Spleen (tissue), 11 donors: Measurements from ENCODE around the gene PLAC1. TPM values are rescaled to one million over a fixed set of nuclear protein-coding genes. Genes with fewer than 3 reads are reported as not detected.

Source experiments
- DNase-seq: peaks from one replicate; pipeline ENCODE4 v3.0.0-alpha.2; 2020
- H3K27ac ChIP-seq, 8 donors: fragments of 200-600 bp; sonication (generic) in 7 of 8; 1 replicate in 4 of 8; 2 replicates in 4 of 8; pipeline versions ENCODE4 v1.5.0 to v1.8.0; 2016 to 2021; ENCODE audit warnings: inconsistent platforms in 4 of 8, mild to moderate bottlenecking in 4 of 8, moderate library complexity in 1 of 8
- H3K27me3 ChIP-seq, 7 donors: fragments of 200-600 bp; sonication (generic) in 6 of 7; replicated peaks in 1 of 7; 1 replicate in 4 of 7; 2 replicates in 3 of 7; pipeline versions ENCODE4 v1.5.0 to v1.8.0; 2016 to 2021; ENCODE audit warnings: inconsistent platforms in 3 of 7, mild to moderate bottlenecking in 1 of 7
- H3K36me3 ChIP-seq, 6 donors: fragments of 200-600 bp; sonication (generic) in 5 of 6; 1 replicate in 4 of 6; 2 replicates in 2 of 6; pipeline versions ENCODE4 v1.5.0 to v1.8.0; 2016 to 2021; ENCODE audit warnings: inconsistent platforms in 2 of 6
- H3K4me1 ChIP-seq, 6 donors: fragments of 200-600 bp; sonication (generic) in 5 of 6; 1 replicate in 3 of 6; 2 replicates in 3 of 6; pipeline versions ENCODE4 v1.5.0 to v1.8.0; 2016 to 2021; ENCODE audit warnings: inconsistent platforms in 3 of 6
- H3K4me3 ChIP-seq, 8 donors: fragments of 200-600 bp; sonication (generic) in 7 of 8; 1 replicate in 4 of 8; 2 replicates in 4 of 8; pipeline versions ENCODE4 v1.5.0 to v1.8.0; 2016 to 2021; ENCODE audit warnings: inconsistent platforms in 4 of 8, mild to moderate bottlenecking in 4 of 8, moderate library complexity in 2 of 8
- H3K9me3 ChIP-seq, 8 donors: fragments of 200-600 bp; sonication (generic) in 7 of 8; 1 replicate in 4 of 8; 2 replicates in 4 of 8; pipeline versions ENCODE4 v1.5.0 to v1.8.0; 2016 to 2021; ENCODE audit warnings: inconsistent platforms in 4 of 8
- CTCF ChIP-seq, 11 experiments: fragments of 200-600 bp in 7 of 11; fragments of 450-650 bp in 4 of 11; sonication (generic) in 4 of 11; IDR thresholded peaks in 8 of 11; conservative IDR thresholded peaks in 3 of 11; 1 replicate in 7 of 11; 2 replicates in 4 of 11; pipeline versions ENCODE4 v1.4.0 to v1.8.0; 2016 to 2021; ENCODE audit warnings: antibody characterized with exemption in 11 of 11, inconsistent platforms in 4 of 11, mild to moderate bottlenecking in 1 of 11
- POLR2A ChIP-seq, 3 donors: fragments of 450-650 bp; IDR thresholded peaks; one replicate each; pipeline ENCODE4 v1.5.1; 2017; ENCODE audit warnings: antibody characterized with exemption in 3 of 3, mild to moderate bottlenecking in 1 of 3
- POLR2AphosphoS5 ChIP-seq, 3 donors: sonication (generic); formaldehyde crosslinking; IDR thresholded peaks; one replicate each; pipeline ENCODE4 v1.5.1; 2017; ENCODE audit warnings: antibody characterized with exemption in 3 of 3
- WGBS, 5 donors: extraction: QIAGEN DNeasy Blood & Tissue Kit in 3 of 5; methylation state at CpG; one replicate each; pipeline versions ENCODE4 v1.1.5 to v1.1.7; 2013 to 2018; 5-methylcytosine and 5-hydroxymethylcytosine counted together
- intact Hi-C: fragments of 100-400 bp; cut with DNase I; formaldehyde crosslinking; loops from one replicate; pipeline ENCODE4 v1.15.0; 2023; ENCODE audit warnings: low total_unique reads
- polyA plus RNA-seq, 3 donors: library from polyadenylated mRNA; stranded (reverse); fragments of 200-250 nt; gene quantifications; one replicate each; pipeline ENCODE4 v1.2.1, GENCODE V29; 2013
- total RNA-seq, 7 donors: library from RNA; depleted of rRNA in 3 of 7; stranded (reverse); fragments of >200 nt in 3 of 7; fragmentation: NEBNext Ultra II Directional in 4 of 7; extraction: Animal tissue kit (Norgen Biotek cat#: 25700) in 4 of 7; gene quantifications; one replicate each; pipeline versions ENCODE4 v1.1.0 to v1.2.1, GENCODE V29; 2016 to 2021
- donor health status: healthy with polysubstance abuse.
- donor health status: DM: no; HTN: no; CAD: no; lungs with moderate emphysema.
- donor health status: DM: no; HTN: no; CAD: no.
- donor health status: Bipolar disorder and iron deficiency.
- donor health status: healthy.
- donor health status: DM: no; HTN: no; CAD: no.
- donor health status: DM: yes; HTN: yes; CAD: no.

PLAC1 gene
- total and polyA plus RNA-seq, 10 donors, result not detected

- Histone ChIP-seq H3K9me3 (no peaks in the 10 kb centered on the region), H3K27ac (peak overlapping the region in 1 of 8 donors; percentile 41), H3K27me3 (peaks cover 0 to 3% (median 0%) of the 10 kb centered on the region in 7 donors), H3K36me3 (no peaks in the 10 kb centered on the region), H3K4me1 (peaks cover 0 to 7% (median 0%) of the 10 kb centered on the region in 6 donors), H3K4me3 (no peak overlapping the region)
- no peak for TF ChIP-seq POLR2AphosphoS5 (IDR thresholded peaks at IDR 0.05)
- TF ChIP-seq CTCF (IDR thresholded peaks at IDR 0.05 in 8 of 11, conservative IDR thresholded peaks at IDR 0.05 in 3 of 11), result no peak
- no peak for TF ChIP-seq POLR2A (IDR thresholded peaks at IDR 0.05)
- intact Hi-C loops, result no loop called here
- DNase-seq, result no peak
- WGBS, 5 donors, result 12 to 39% (median 15%) methylated on average over 6 of the region's 6 CpGs
These were observed 36.0 kb downstream of the PLAC1 start for GRCh38 chrX:134622056-134622812.

GRCh38 chrX:134619838-134620237 is 38.4 kb downstream of the PLAC1 start:
- peaks cover 0 to 7% (median 0%) of the 10 kb centered on the region in 6 donors for H3K4me1 ChIP-seq
- no peak overlapping the region for H3K27ac ChIP-seq
- no peaks in the 10 kb centered on the region for H3K36me3 ChIP-seq
- 70 to 95% (median 86%) methylated on average over 1 of the region's 1 CpG for WGBS, 5 donors
- no peak overlapping the region for H3K4me3 ChIP-seq
- DNase-seq, result no peak
- no peak for TF ChIP-seq POLR2A (IDR thresholded peaks at IDR 0.05)
- TF ChIP-seq POLR2AphosphoS5 (IDR thresholded peaks at IDR 0.05), result no peak
- no peak for TF ChIP-seq CTCF (IDR thresholded peaks at IDR 0.05 in 8 of 11, conservative IDR thresholded peaks at IDR 0.05 in 3 of 11)
- H3K27me3 ChIP-seq, result peaks cover 0 to 4% (median 0%) of the 10 kb centered on the region in 7 donors
- intact Hi-C loops, result no loop called here
- no peaks in the 10 kb centered on the region for H3K9me3 ChIP-seq

GRCh38 chrX:134613396-134613795 is 44.9 kb downstream of the PLAC1 start:
- WGBS, 5 donors, result 61 to 96% (median 84%) methylated on average over 3 of the region's 3 CpGs
- TF ChIP-seq CTCF (IDR thresholded peaks at IDR 0.05 in 8 of 11, conservative IDR thresholded peaks at IDR 0.05 in 3 of 11) (no peak), POLR2AphosphoS5 (IDR thresholded peaks at IDR 0.05) (no peak), POLR2A (IDR thresholded peaks at IDR 0.05) (no peak)
- Histone ChIP-seq H3K36me3 (no peaks in the 10 kb centered on the region), H3K4me3 (no peak overlapping the region), H3K27me3 (peaks cover 0 to 9% (median 0%) of the 10 kb centered on the region in 7 donors), H3K4me1 (no peaks in the 10 kb centered on the region), H3K9me3 (no peaks in the 10 kb centered on the region), H3K27ac (no peak overlapping the region)
- DNase-seq, result no peak
- intact Hi-C loops, result no loop called here

- no peaks in the 10 kb centered on the region for H3K27me3 ChIP-seq
- no peak overlapping the region for H3K27ac ChIP-seq
- H3K9me3 ChIP-seq, result no peaks in the 10 kb centered on the region
- intact Hi-C loops, result no loop called here
- no peak overlapping the region for H3K4me3 ChIP-seq
- DNase-seq, result no peak
- no peaks in the 10 kb centered on the region for H3K4me1 ChIP-seq
- TF ChIP-seq POLR2A (IDR thresholded peaks at IDR 0.05) (no peak), POLR2AphosphoS5 (IDR thresholded peaks at IDR 0.05) (no peak), CTCF (IDR thresholded peaks at IDR 0.05 in 8 of 11, conservative IDR thresholded peaks at IDR 0.05 in 3 of 11) (no peak)
- H3K36me3 ChIP-seq, result no peaks in the 10 kb centered on the region
- WGBS, 5 donors, result 81 to 100% (median 91%) methylated on average over 1 of the region's 1 CpG
These were observed 50.1 kb downstream of the PLAC1 start for GRCh38 chrX:134608153-134608552.
